WI38 (cell line): Measurements from ENCODE around the gene EFNA4.

ENCODE experiments used
- H3K4me3 ChIP-seq: 2 replicates; pipeline ENCODE4 v1.5.1; 2011; ENCODE audit warnings: low read depth, mild to moderate bottlenecking, control low read depth, low read length
- CTCF ChIP-seq: IDR thresholded peaks from 2 replicates; pipeline ENCODE4 v1.5.1; 2012; ENCODE audit warnings: low read depth, mild to moderate bottlenecking, control low read depth, low read length

Gene EFNA4

GRCh38 chr1:155092131-155092530, 28.6 kb downstream of the EFNA4 start:
- no peak for TF ChIP-seq CTCF
- no peak overlapping the region for H3K4me3 ChIP-seq

- H3K4me3 ChIP-seq: no peak overlapping the region
- no peak for TF ChIP-seq CTCF
Observed at GRCh38 chr1:155092641-155093040, 29.1 kb downstream of the EFNA4 start.

DNA sequence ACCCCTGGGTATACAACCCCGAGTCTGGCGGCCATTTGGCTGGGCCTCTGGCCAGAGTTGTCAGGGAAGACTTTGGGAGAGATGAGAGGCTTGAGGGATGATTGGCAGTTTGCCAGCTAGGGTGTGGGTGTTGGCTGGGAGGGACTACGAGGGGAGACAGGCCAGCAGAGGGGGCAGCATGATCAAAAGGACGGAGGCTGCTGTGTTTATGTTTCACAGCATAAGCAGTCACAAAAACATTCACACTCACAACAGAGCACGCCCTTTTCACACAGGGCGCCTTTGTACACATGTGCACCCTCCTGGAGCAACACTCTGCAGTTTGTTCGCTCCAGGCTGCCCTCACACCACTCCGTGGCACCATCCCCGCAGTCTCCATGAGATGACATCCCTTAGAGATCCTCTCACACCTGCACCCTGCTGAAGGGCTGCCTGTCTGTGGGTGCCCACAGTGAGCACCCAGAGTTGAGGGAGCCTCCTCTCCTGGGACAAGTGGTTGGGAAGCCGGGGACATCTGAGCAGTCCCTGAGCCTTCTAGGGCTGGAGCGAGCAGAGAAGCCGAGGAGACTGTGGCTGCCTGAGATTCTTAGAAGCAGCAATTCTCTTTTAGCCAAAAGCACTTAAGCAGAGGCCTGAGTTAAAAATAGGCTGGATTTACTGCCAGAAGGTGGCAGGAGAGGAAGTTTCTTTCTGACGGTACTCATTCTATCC, 30.5 kb downstream of the EFNA4 start:
- H3K4me3 ChIP-seq: no peak overlapping the region

DNA sequence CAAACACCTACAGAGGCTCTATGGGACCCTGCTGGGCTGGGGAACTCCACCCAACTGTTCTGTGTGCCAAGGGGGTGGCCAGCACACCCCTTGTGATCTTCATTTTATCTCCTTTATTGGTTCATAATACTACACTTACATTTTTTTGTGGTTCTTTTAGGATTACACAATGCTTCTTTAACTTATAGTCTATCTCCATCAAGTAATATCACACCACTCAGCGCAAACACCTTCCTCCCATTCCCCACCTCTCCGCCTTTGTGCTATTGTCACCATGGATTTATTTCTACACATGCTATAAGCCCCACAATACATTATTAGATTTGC, 31.0 kb downstream of the EFNA4 start:
- H3K4me3 ChIP-seq: no peak overlapping the region
- TF ChIP-seq CTCF: no peak

More for the DNA sequence above, 30.5 kb downstream of the EFNA4 start:
- peak; percentile 15; the same call in 1 of the 2 replicates for TF ChIP-seq CTCF

DNA sequence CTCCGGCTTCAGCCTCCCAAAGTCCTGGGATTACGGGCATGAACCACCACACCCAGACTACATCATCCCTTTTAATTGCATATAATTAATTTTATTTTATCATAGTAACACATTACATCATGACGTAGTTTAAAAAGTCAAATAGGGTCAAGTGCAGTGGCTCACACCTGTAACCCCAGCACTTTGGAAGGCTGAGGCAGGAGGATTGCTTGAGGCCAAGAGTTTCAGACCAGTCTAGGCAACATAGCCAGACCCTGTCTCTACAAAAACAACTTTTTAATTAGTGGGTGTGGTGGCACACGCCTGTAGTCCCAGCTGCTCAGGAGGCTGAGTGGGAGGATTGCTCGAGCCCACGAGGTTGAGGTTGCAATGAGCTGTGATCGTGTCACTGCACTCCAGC, 35.8 kb downstream of the EFNA4 start:
- H3K4me3 ChIP-seq: no peak overlapping the region
- TF ChIP-seq CTCF: no peak

DNA sequence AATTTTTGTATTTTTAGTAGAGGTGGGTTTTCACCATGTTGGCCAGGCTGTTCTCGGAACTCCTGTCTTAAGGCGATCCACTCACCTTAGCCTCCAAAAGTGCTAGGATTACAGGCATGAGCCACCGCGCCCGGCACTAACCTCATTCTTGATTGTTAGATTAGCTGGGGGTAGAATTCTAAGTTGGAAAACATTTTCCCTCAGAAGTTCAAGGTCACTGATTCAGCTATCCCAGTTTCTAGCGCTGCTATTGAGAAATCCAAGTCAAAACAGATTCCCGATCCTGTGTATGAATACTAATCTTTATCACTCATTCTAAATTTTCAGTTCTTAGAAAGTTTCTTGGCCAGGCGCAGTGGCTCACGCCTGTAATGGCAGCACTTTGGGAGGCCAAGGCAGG, 39.8 kb downstream of the EFNA4 start:
- no peak overlapping the region for H3K4me3 ChIP-seq
- TF ChIP-seq CTCF: no peak

DNA sequence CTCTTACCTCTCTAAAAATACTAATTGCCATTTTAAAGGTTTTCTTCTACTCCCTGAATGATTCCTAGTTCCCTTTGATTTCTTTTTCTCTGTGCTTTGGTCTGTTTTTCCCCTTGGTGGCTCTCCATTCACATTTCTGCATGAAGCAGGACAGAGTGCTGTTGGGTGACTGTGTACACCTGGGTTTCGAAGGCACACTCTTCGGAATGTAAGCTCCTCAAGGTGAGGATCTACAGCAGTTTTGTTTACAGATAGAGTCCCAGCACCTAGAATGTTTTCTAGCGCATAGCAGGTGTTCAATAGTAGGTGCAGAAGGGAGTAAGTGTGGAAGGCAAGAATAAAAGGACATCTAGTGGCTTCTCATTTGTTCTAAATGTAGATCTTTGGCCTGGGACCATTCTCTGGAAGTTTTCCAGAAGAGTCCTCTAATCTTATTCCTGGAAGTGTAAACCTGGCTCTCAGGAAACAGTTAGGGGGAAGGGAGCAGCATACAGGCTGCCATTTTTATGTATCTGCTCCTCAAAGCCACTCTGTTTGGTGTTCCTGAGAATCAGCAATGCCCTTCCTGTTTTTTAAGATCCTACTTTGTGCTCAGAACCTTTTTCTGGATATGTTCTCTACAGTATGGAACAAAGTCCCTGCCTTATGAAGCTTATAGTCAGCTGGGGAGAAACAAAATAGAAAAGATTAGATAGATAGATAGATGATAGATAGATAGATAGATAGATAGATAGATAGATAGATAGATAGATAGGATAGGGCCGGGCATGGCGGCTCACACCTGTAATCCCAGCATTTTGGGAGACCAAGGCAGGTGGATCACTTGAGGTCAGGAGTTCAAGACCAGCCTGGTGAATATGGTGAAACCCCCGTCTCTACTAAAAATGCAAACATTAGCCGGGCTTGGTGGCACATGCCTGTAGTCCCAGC, 41.3 kb downstream of the EFNA4 start:
- no peak overlapping the region for H3K4me3 ChIP-seq
- TF ChIP-seq CTCF: no peak
